H9 (cell line): ENCODE results near the gene NUDT16L1. TPM values are rescaled to one million over a fixed set of nuclear protein-coding genes. Genes with fewer than 3 reads are reported as not detected.

Experiments used
- DNase-seq: peaks from one replicate; pipeline ENCODE4 v3.0.0-alpha.2; 2017
- H2AFZ ChIP-seq: one replicate; pipeline ENCODE4 v1.6.1; 2013; ENCODE audit warnings: mild to moderate bottlenecking, low read length, control low read depth, moderate library complexity
- H2AK5ac ChIP-seq: 2 replicates; pipeline ENCODE4 v1.6.1; 2013; ENCODE audit warnings: low read length, control low read depth, mixed read lengths; ENCODE audit not compliant: insufficient read length
- H2BK120ac ChIP-seq: one replicate; pipeline ENCODE4 v1.6.1; 2013; ENCODE audit warnings: low read depth, mild to moderate bottlenecking, low read length, control low read depth, inconsistent platforms; ENCODE audit not compliant: poor library complexity, severe bottlenecking
- H2BK12ac ChIP-seq: 2 replicates; pipeline ENCODE4 v1.6.1; 2013; ENCODE audit warnings: low read length, control low read depth, mixed read lengths, low read depth; ENCODE audit not compliant: insufficient read length
- H2BK15ac ChIP-seq: 2 replicates; pipeline ENCODE4 v1.6.1; 2013; ENCODE audit warnings: low read depth, low read length, control low read depth
- H2BK20ac ChIP-seq: one replicate; pipeline ENCODE4 v1.6.1; 2013; ENCODE audit warnings: low read depth, mild to moderate bottlenecking, low read length, control low read depth, inconsistent platforms; ENCODE audit not compliant: poor library complexity, severe bottlenecking
- H2BK5ac ChIP-seq: 2 replicates; pipeline ENCODE4 v1.6.1; 2013; ENCODE audit warnings: low read length, control low read depth, mixed read lengths; ENCODE audit not compliant: insufficient read length
- H3K14ac ChIP-seq: 2 replicates; pipeline ENCODE4 v1.6.1; 2013; ENCODE audit warnings: low read length, control low read depth; ENCODE audit not compliant: insufficient read depth
- H3K18ac ChIP-seq: 2 replicates; pipeline ENCODE4 v1.6.1; 2013; ENCODE audit warnings: low read depth, mild to moderate bottlenecking, mixed read lengths, low read length, control low read depth; ENCODE audit not compliant: insufficient read length
- H3K23ac ChIP-seq: 2 replicates; pipeline ENCODE4 v1.6.1; 2013; ENCODE audit warnings: low read length, control low read depth, mixed read lengths, low read depth; ENCODE audit not compliant: insufficient read length
- H3K23me2 ChIP-seq: 2 replicates; pipeline ENCODE4 v1.6.1; 2013; ENCODE audit warnings: low read depth, mild to moderate bottlenecking, mixed read lengths, low read length, control low read depth; ENCODE audit not compliant: insufficient read length, poor library complexity, severe bottlenecking
- H3K27ac ChIP-seq: 2 replicates; pipeline ENCODE4 v1.5.1; 2013; ENCODE audit warnings: low read length, control low read depth, mixed read lengths, low read depth; ENCODE audit not compliant: insufficient read length
- H3K27me3 ChIP-seq: 2 replicates; pipeline ENCODE4 v1.6.1; 2013; ENCODE audit warnings: low read length, control low read depth, inconsistent platforms; ENCODE audit not compliant: insufficient read depth
- H3K4ac ChIP-seq: 2 replicates; pipeline ENCODE4 v1.6.1; 2013; ENCODE audit warnings: low read depth, mild to moderate bottlenecking, control low read depth, inconsistent platforms, low read length, moderate library complexity
- H3K4me1 ChIP-seq: 2 replicates; pipeline ENCODE4 v1.6.1; 2013; ENCODE audit warnings: low read length, control low read depth, inconsistent platforms; ENCODE audit not compliant: insufficient read depth
- H3K4me2 ChIP-seq: 2 replicates; pipeline ENCODE4 v1.6.1; 2013; ENCODE audit warnings: low read length, control low read depth, mixed read lengths; ENCODE audit not compliant: insufficient read length, insufficient read depth
- H3K56ac ChIP-seq: 2 replicates; pipeline ENCODE4 v1.6.1; 2013; ENCODE audit warnings: low read depth, mild to moderate bottlenecking, mixed read lengths, low read length, control low read depth; ENCODE audit not compliant: insufficient read length
- H3K79me1 ChIP-seq: 2 replicates; pipeline ENCODE4 v1.6.1; 2013; ENCODE audit warnings: low read depth, mild to moderate bottlenecking, moderate library complexity, low read length, control low read depth, inconsistent platforms; ENCODE audit not compliant: insufficient read depth, poor library complexity, severe bottlenecking
- H3K79me2 ChIP-seq: 2 replicates; pipeline ENCODE4 v1.6.1; 2013; ENCODE audit warnings: low read length, control low read depth, inconsistent platforms; ENCODE audit not compliant: insufficient read depth
- H3K9ac ChIP-seq: 2 replicates; pipeline ENCODE4 v1.6.1; 2013; ENCODE audit warnings: low read length, control low read depth, mixed read lengths; ENCODE audit not compliant: insufficient read length; ENCODE audit errors: extremely low read depth
- H3K9me3 ChIP-seq: one replicate; pipeline ENCODE4 v1.6.1; 2013; ENCODE audit warnings: low read depth, low read length, inconsistent platforms; ENCODE audit not compliant: control insufficient read depth
- H3T11ph ChIP-seq: one replicate; pipeline ENCODE4 v1.6.1; 2013; ENCODE audit warnings: mild to moderate bottlenecking, low read length, control low read depth, inconsistent platforms
- H4K20me1 ChIP-seq: one replicate; pipeline ENCODE4 v1.6.1; 2013; ENCODE audit not compliant: control insufficient read depth, insufficient read length, insufficient read depth
- H4K5ac ChIP-seq: 2 replicates; pipeline ENCODE4 v1.6.1; 2013; ENCODE audit warnings: low read depth, mild to moderate bottlenecking, mixed read lengths, low read length, control low read depth; ENCODE audit not compliant: insufficient read length
- H4K8ac ChIP-seq: replicated peaks from 2 replicates; pipeline ENCODE4 v1.6.1; 2013; ENCODE audit warnings: low read length, control low read depth, mixed read lengths, low read depth; ENCODE audit not compliant: insufficient read length
- H4K91ac ChIP-seq: 2 replicates; pipeline ENCODE4 v1.6.1; 2013; ENCODE audit warnings: low read depth, mild to moderate bottlenecking, moderate library complexity, mixed read lengths, low read length, control low read depth; ENCODE audit not compliant: insufficient read length
- H3K27ac Mint-ChIP-seq, 3 experiments: 2 replicates in 2 of 3; 3 replicates in 1 of 3; pipeline ENCODE4 v1.8.0; 2020 to 2021; ENCODE audit warnings: mixed read lengths in 3 of 3, mild to moderate bottlenecking in 1 of 3, moderate library complexity in 1 of 3
- H3K27me3 Mint-ChIP-seq: 2 replicates; pipeline ENCODE4 v1.8.0; 2021; ENCODE audit warnings: low read depth, mild to moderate bottlenecking, moderate library complexity, mixed read lengths
- H3K36me3 Mint-ChIP-seq, 3 experiments: 2 replicates in 2 of 3; 3 replicates in 1 of 3; pipeline ENCODE4 v1.8.0; 2020 to 2021; ENCODE audit warnings: low read depth in 3 of 3, mixed read lengths in 3 of 3; ENCODE audit not compliant: insufficient read depth in 1 of 3
- H3K4me1 Mint-ChIP-seq, 2 experiments: 2 replicates each; pipeline ENCODE4 v1.8.0; 2020; ENCODE audit warnings: mixed read lengths in 2 of 2
- H3K4me3 Mint-ChIP-seq, 2 experiments: 2 replicates in 1 of 2; 3 replicates in 1 of 2; pipeline ENCODE4 v1.8.0; 2020 to 2021; ENCODE audit warnings: mild to moderate bottlenecking in 2 of 2, mixed read lengths in 2 of 2, moderate library complexity in 1 of 2
- H3K9me3 Mint-ChIP-seq, 2 experiments: 2 replicates in 1 of 2; 3 replicates in 1 of 2; pipeline ENCODE4 v1.8.0; 2020; ENCODE audit warnings: mild to moderate bottlenecking in 2 of 2, mixed read lengths in 2 of 2, moderate library complexity in 1 of 2
- WGBS: extraction: QIAGEN DNeasy Blood & Tissue Kit; methylation state at CpG from one replicate; pipeline ENCODE4 v1.1.7; 2013; ENCODE audit warnings: missing lambda C conversion rate, low lambda C conversion rate, mixed read lengths; ENCODE audit not compliant: insufficient read length; ENCODE audit errors: extremely low coverage; 5-methylcytosine and 5-hydroxymethylcytosine counted together
- total RNA-seq: library from RNA; stranded (reverse); gene quantifications from 2 replicates; pipeline ENCODE4 v1.2.1, GENCODE V29; 2021
- TF ChIP-seq, protein P1 (sequence below): fragments of 200-600 bp; sonication (generic); conservative IDR thresholded peaks from 3 replicates; pipeline ENCODE4 v1.8.0; 2021; ENCODE audit warnings: antibody characterized with exemption, mild to moderate bottlenecking

The NUDT16L1 gene
- total RNA-seq, 1 experiment from 2014 or later: 49.4 TPM

GRCh38 chr16:4667203-4667963 is 26.0 kb upstream of the NUDT16L1 start:
- WGBS: no CpG with 5 or more reads among the region's 20 CpGs
- Histone ChIP-seq H2BK120ac (no peak overlapping the region), H2AFZ (no peak overlapping the region), H3K56ac (no peak overlapping the region), H3T11ph (no peak overlapping the region), H3K18ac (no peak overlapping the region), H3K79me2 (no peaks in the 10 kb centered on the region), H3K9me3 (no peaks in the 10 kb centered on the region), H2BK5ac (no peak overlapping the region), H3K4me2 (no peak overlapping the region), H3K79me1 (no peaks in the 10 kb centered on the region), H3K4ac (no peak overlapping the region), H3K4me1 (no peaks in the 10 kb centered on the region), H2BK12ac (no peak overlapping the region), H3K27ac (no peak overlapping the region), H2AK5ac (no peak overlapping the region), H3K27me3 (no peaks in the 10 kb centered on the region), H4K5ac (no peak overlapping the region), H2BK15ac (no peak overlapping the region), H3K14ac (no peak overlapping the region), H3K23me2 (no peaks in the 10 kb centered on the region), H4K91ac (no peak overlapping the region), H4K20me1 (no peaks in the 10 kb centered on the region), H4K8ac (no peak overlapping the region), H2BK20ac (no peak overlapping the region), H3K23ac (no peak overlapping the region), H3K9ac (no peak overlapping the region)
- no peak for DNase-seq
- Mint-ChIP-seq H3K27ac (peak overlapping the region in 2 of 3 experiments; percentile 5 to 20; a peak in 3 of 7 replicates), H3K36me3 (peaks cover 10 to 59% (median 13%) of the 10 kb centered on the region in 3 experiments; a peak in 6 of 7 replicates), H3K27me3 (no peaks in the 10 kb centered on the region; the same call in 1 of the 2 replicates), H3K9me3 (no peaks in the 10 kb centered on the region), H3K4me3 (no peak overlapping the region), H3K4me1 (peaks cover 0 to 8% of the 10 kb centered on the region in 2 experiments; a peak in 2 of 4 replicates)
- TF ChIP-seq, protein P1, sequence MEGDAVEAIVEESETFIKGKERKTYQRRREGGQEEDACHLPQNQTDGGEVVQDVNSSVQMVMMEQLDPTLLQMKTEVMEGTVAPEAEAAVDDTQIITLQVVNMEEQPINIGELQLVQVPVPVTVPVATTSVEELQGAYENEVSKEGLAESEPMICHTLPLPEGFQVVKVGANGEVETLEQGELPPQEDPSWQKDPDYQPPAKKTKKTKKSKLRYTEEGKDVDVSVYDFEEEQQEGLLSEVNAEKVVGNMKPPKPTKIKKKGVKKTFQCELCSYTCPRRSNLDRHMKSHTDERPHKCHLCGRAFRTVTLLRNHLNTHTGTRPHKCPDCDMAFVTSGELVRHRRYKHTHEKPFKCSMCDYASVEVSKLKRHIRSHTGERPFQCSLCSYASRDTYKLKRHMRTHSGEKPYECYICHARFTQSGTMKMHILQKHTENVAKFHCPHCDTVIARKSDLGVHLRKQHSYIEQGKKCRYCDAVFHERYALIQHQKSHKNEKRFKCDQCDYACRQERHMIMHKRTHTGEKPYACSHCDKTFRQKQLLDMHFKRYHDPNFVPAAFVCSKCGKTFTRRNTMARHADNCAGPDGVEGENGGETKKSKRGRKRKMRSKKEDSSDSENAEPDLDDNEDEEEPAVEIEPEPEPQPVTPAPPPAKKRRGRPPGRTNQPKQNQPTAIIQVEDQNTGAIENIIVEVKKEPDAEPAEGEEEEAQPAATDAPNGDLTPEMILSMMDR: no peak
